IMR-90 (cell line): ENCODE results near the gene GALNT7. TPM values are rescaled to one million over a fixed set of nuclear protein-coding genes. Genes with fewer than 3 reads are reported as not detected.

Source experiments
- ATAC-seq: fragments of 200-7000 bp; cut with Tn5 transposase; 2 replicates; pipeline ENCODE4 v1.9.1; 2020; ENCODE audit warnings: low read depth, mild to moderate bottlenecking, moderate library complexity
- BruUV-seq: library from RNA; stranded (reverse); fragments of 400-500 nt; replicated peaks from 2 replicates; lab custom pipeline; 2021; lab: Mats Ljungman, UMichigan
- CTCF ChIA-PET: fragments of 300-600 bp; formaldehyde crosslinking; extraction: SDS; loops from one replicate; lab custom pipeline; 2021; ENCODE audit warnings: antibody characterized with exemption; lab: Yijun Ruan, JAX
- POLR2A ChIA-PET: fragments of 300-600 bp; sonication (Branson Sonifier 250); formaldehyde crosslinking; loops from one replicate; lab custom pipeline; 2022; ENCODE audit warnings: antibody characterized with exemption; ENCODE audit not compliant: unreplicated experiment; lab: Charles Lee
- DNase-seq: peaks from one replicate; pipeline ENCODE4 v3.0.0; 2013
- H2AFZ ChIP-seq: replicated peaks from 2 replicates; pipeline ENCODE3; 2013; ENCODE audit warnings: low read length, mild to moderate bottlenecking; ENCODE audit not compliant: poor library complexity
- H2AK5ac ChIP-seq: 2 replicates; pipeline ENCODE4 v1.6.1; 2013; ENCODE audit warnings: low read depth, low read length, inconsistent platforms
- H2AK9ac ChIP-seq: replicated peaks from 2 replicates; pipeline ENCODE3; 2013; ENCODE audit warnings: mild to moderate bottlenecking, low read depth, low read length, moderate library complexity; ENCODE audit not compliant: poor library complexity
- H2BK120ac ChIP-seq: 2 replicates; pipeline ENCODE4 v1.6.1; 2013; ENCODE audit warnings: low read depth, low read length, inconsistent platforms
- H2BK15ac ChIP-seq: 3 replicates; pipeline ENCODE4 v1.6.1; 2013; ENCODE audit warnings: low read depth, low read length, inconsistent platforms
- H2BK20ac ChIP-seq: 2 replicates; pipeline ENCODE4 v1.6.1; 2013; ENCODE audit warnings: low read depth, mild to moderate bottlenecking, inconsistent platforms, low read length, moderate library complexity
- H2BK5ac ChIP-seq: 2 replicates; pipeline ENCODE4 v1.6.1; 2013; ENCODE audit warnings: mild to moderate bottlenecking, low read depth, low read length, inconsistent platforms; ENCODE audit not compliant: poor library complexity, severe bottlenecking
- H3K14ac ChIP-seq: replicated peaks from 2 replicates; pipeline ENCODE4 v1.6.1; 2013; ENCODE audit warnings: low read depth, low read length, inconsistent platforms
- H3K18ac ChIP-seq: 2 replicates; pipeline ENCODE4 v1.6.1; 2013; ENCODE audit warnings: low read depth, low read length, control low read depth
- H3K23ac ChIP-seq: 2 replicates; pipeline ENCODE4 v1.6.1; 2013; ENCODE audit warnings: low read depth, low read length, inconsistent platforms
- H3K27ac ChIP-seq: 2 replicates; pipeline ENCODE4 v1.5.1; 2013; ENCODE audit warnings: mild to moderate bottlenecking, control low read depth, low read length; ENCODE audit not compliant: insufficient read depth
- H3K27me3 ChIP-seq: 2 replicates; pipeline ENCODE4 v1.6.1; 2013; ENCODE audit warnings: low read length; ENCODE audit not compliant: control insufficient read depth, insufficient read depth
- H3K36me3 ChIP-seq: 2 replicates; pipeline ENCODE4 v1.6.1; 2013; ENCODE audit warnings: low read length, mixed read lengths; ENCODE audit not compliant: control insufficient read depth, insufficient read depth
- H3K4ac ChIP-seq: 2 replicates; pipeline ENCODE4 v1.6.1; 2013; ENCODE audit warnings: low read depth, low read length, inconsistent platforms
- H3K4me1 ChIP-seq: 2 replicates; pipeline ENCODE4 v1.6.1; 2013; ENCODE audit warnings: low read length, mixed read lengths; ENCODE audit not compliant: control insufficient read depth, insufficient read depth
- H3K4me2 ChIP-seq: 2 replicates; pipeline ENCODE4 v1.6.1; 2013; ENCODE audit warnings: low read depth, mild to moderate bottlenecking, control low read depth, low read length, moderate library complexity
- H3K4me3 ChIP-seq: 2 replicates; pipeline ENCODE4 v1.5.1; 2013; ENCODE audit warnings: low read depth, mild to moderate bottlenecking, control low read depth, low read length, moderate library complexity; ENCODE audit not compliant: insufficient read depth
- H3K56ac ChIP-seq: 2 replicates; pipeline ENCODE4 v1.6.1; 2013; ENCODE audit warnings: low read length, inconsistent platforms; ENCODE audit not compliant: insufficient read depth; ENCODE audit errors: extremely low read depth
- H3K79me1 ChIP-seq, 2 experiments: 2 replicates each; pipeline ENCODE4 v1.6.1; 2013; ENCODE audit warnings: low read length in 2 of 2, inconsistent platforms in 1 of 2, low read depth in 1 of 2
- H3K9ac ChIP-seq: 2 replicates; pipeline ENCODE4 v1.6.1; 2013; ENCODE audit warnings: low read depth, low read length, control low read depth
- H3K9me1 ChIP-seq: 2 replicates; pipeline ENCODE4 v1.6.1; 2013; ENCODE audit warnings: low read length, inconsistent platforms; ENCODE audit not compliant: insufficient read depth
- H3K9me3 ChIP-seq: 2 replicates; pipeline ENCODE4 v1.6.1; 2013; ENCODE audit warnings: low read length; ENCODE audit not compliant: control insufficient read depth, insufficient read depth
- H4K20me1 ChIP-seq: 2 replicates; pipeline ENCODE4 v1.6.1; 2013; ENCODE audit warnings: low read length, inconsistent platforms; ENCODE audit not compliant: insufficient read depth
- H4K5ac ChIP-seq: 2 replicates; pipeline ENCODE4 v1.6.1; 2013; ENCODE audit warnings: mild to moderate bottlenecking, low read depth, low read length, control low read depth
- H4K8ac ChIP-seq, 2 experiments: 2 replicates each; pipeline ENCODE4 v1.6.1; 2013; ENCODE audit warnings: low read depth in 2 of 2, low read length in 2 of 2, control low read depth in 1 of 2, inconsistent platforms in 1 of 2
- H4K91ac ChIP-seq: 2 replicates; pipeline ENCODE4 v1.6.1; 2013; ENCODE audit warnings: low read depth, low read length, inconsistent platforms; ENCODE audit not compliant: insufficient read depth
- BHLHE40 ChIP-seq: fragments of 150-350 bp; IDR thresholded peaks from 2 replicates; pipeline ENCODE4 v1.6.1; 2016; ENCODE audit warnings: mild to moderate bottlenecking, low read depth, low read length
- CEBPB ChIP-seq: IDR thresholded peaks from 2 replicates; pipeline ENCODE4 v1.6.1; 2012; ENCODE audit warnings: low read depth, low read length, improper control_type of control experiment
- FOS ChIP-seq: fragments of 150-350 bp; IDR thresholded peaks from 2 replicates; pipeline ENCODE4 v1.6.1; 2016; ENCODE audit warnings: low read depth, low read length
- MAFK ChIP-seq: IDR thresholded peaks from 2 replicates; pipeline ENCODE4 v1.6.1; 2012; ENCODE audit warnings: low read depth, low read length, improper control_type of control experiment
- MAZ ChIP-seq: IDR thresholded peaks from 2 replicates; pipeline ENCODE4 v1.6.1; 2012; ENCODE audit warnings: low read depth, mild to moderate bottlenecking, low read length, improper control_type of control experiment, moderate library complexity, borderline replicate concordance
- MXI1 ChIP-seq: IDR thresholded peaks from 2 replicates; pipeline ENCODE4 v1.6.1; 2012; ENCODE audit warnings: low read depth, mild to moderate bottlenecking, low read length, moderate library complexity, borderline replicate concordance
- NFE2L2 ChIP-seq: fragments of 150-350 bp; IDR thresholded peaks from 2 replicates; pipeline ENCODE4 v1.6.1; 2016; ENCODE audit warnings: low read depth, mild to moderate bottlenecking, low read length
- RAD21 ChIP-seq: IDR thresholded peaks from 2 replicates; pipeline ENCODE4 v1.6.1; 2012; ENCODE audit warnings: low read length, improper control_type of control experiment
- RCOR1 ChIP-seq: IDR thresholded peaks from 2 replicates; pipeline ENCODE4 v1.6.1; 2012; ENCODE audit warnings: mild to moderate bottlenecking, low read length, improper control_type of control experiment; ENCODE audit not compliant: insufficient replicate concordance
- RFX5 ChIP-seq: IDR thresholded peaks from 2 replicates; pipeline ENCODE4 v1.8.0; 2012; ENCODE audit warnings: low read depth, mild to moderate bottlenecking, low read length, moderate library complexity
- SMC3 ChIP-seq: fragments of 150-350 bp; IDR thresholded peaks from 2 replicates; pipeline ENCODE4 v1.6.1; 2016; ENCODE audit warnings: low read depth, mild to moderate bottlenecking, antibody characterized with exemption, low read length, moderate library complexity
- USF2 ChIP-seq: fragments of 150-350 bp; IDR thresholded peaks from 2 replicates; pipeline ENCODE4 v1.6.1; 2017; ENCODE audit warnings: mild to moderate bottlenecking, antibody characterized with exemption, low read length, low read depth
- WGBS, 2 experiments: methylation state at CpG; one replicate each; pipeline versions ENCODE4 v1.1.5 to v1.1.7; 2013; ENCODE audit warnings: missing lambda C conversion rate in 2 of 2; ENCODE audit not compliant: insufficient read length in 1 of 2; ENCODE audit errors: extremely low coverage in 2 of 2; 5-methylcytosine and 5-hydroxymethylcytosine counted together
- dilution Hi-C: fragments of 300-500 bp; cut with HindIII; formaldehyde crosslinking; loops from one replicate; pipeline ENCODE4 v1.14.3; 2018; ENCODE audit warnings: low sequenced_read_pairs; ENCODE audit not compliant: unreplicated experiment
- in situ Hi-C: fragments of 300-500 bp; cut with MboI; formaldehyde crosslinking; loops from 3 replicates; pipeline ENCODE4 v1.14.3; 2019; ENCODE audit warnings: low sequenced_read_pairs, inconsistent platforms, mixed read lengths
- intact Hi-C: fragments of 100-400 bp; cut with micrococcal nuclease; formaldehyde crosslinking; loops from 2 replicates; pipeline ENCODE4 v1.10.0; 2022
- polyA plus RNA-seq, 3 experiments: library from polyadenylated mRNA; depleted of rRNA; stranded (reverse); fragments of >200 nt; gene quantifications; 2 replicates each; pipeline ENCODE4 v1.2.3, GENCODE V29; 2012; ENCODE audit warnings: low replicate concordance in 1 of 3
- total RNA-seq: library from RNA; depleted of rRNA; stranded (reverse); fragments of >200 nt; gene quantifications from 2 replicates; pipeline ENCODE4 v1.2.3, GENCODE V29; 2012

Gene GALNT7
- total and polyA plus RNA-seq, 2 of the 4 experiments (the other 2 are of a cell fraction) = 19.1 to 31.2 TPM

- H3K27ac ChIP-seq = no peak overlapping the region
- ATAC-seq (no peak), DNase-seq (no peak)
- H2BK15ac ChIP-seq = no peak overlapping the region
- H2BK120ac ChIP-seq = no peak overlapping the region
- no peaks in the 10 kb centered on the region for H3K9me3 ChIP-seq
- H3K18ac ChIP-seq = no peak overlapping the region
- H2BK20ac ChIP-seq = no peak overlapping the region
- no peaks in the 10 kb centered on the region for H3K79me1 ChIP-seq
- no peak overlapping the region for H3K23ac ChIP-seq
- no peak overlapping the region for H3K9ac ChIP-seq
- no peak overlapping the region for H3K14ac ChIP-seq
- no peak overlapping the region for H4K91ac ChIP-seq
- TF ChIP-seq RFX5 (no peak), FOS (no peak), RCOR1 (no peak), MAZ (no peak), RAD21 (no peak), MXI1 (no peak), MAFK (no peak), USF2 (no peak), CEBPB (no peak), NFE2L2 (no peak), SMC3 (no peak), BHLHE40 (no peak)
- no peak overlapping the region for H3K4me3 ChIP-seq
- no peaks in the 10 kb centered on the region for H4K20me1 ChIP-seq
- no peaks in the 10 kb centered on the region for H3K36me3 ChIP-seq
- ChIA-PET CTCF (interaction anchor here (0.8 kb wide), 1 partner anchor 9 kb away, joined by 3 read pairs; no protein-coding TSS in a partner anchor), POLR2A (no interaction called here)
- no peak overlapping the region for H4K5ac ChIP-seq
- no peak overlapping the region for H3K4ac ChIP-seq
- no TSS peak for BruUV-seq
- no peaks in the 10 kb centered on the region for H3K4me1 ChIP-seq
- intact Hi-C loops = no loop called here
- no CpG with 5 or more reads among the region's 6 CpGs for whole genome bisulfite sequencing, 2 experiments
- H4K8ac ChIP-seq = no peak overlapping the region
- H2AFZ ChIP-seq = no peak overlapping the region
- no peak overlapping the region for H3K4me2 ChIP-seq
- H2BK5ac ChIP-seq = no peak overlapping the region
- no peak overlapping the region for H3K56ac ChIP-seq
- H2AK5ac ChIP-seq = no peak overlapping the region
- in situ Hi-C loops = no loop called here
- peaks cover 1% of the 10 kb centered on the region; the same call in 1 of the 2 replicates for H3K27me3 ChIP-seq
- H2AK9ac ChIP-seq = no peak overlapping the region
- dilution Hi-C loops = no loop called here
- no peaks in the 10 kb centered on the region for H3K9me1 ChIP-seq
Observed at GRCh38 chr4:173128199-173128890, 40.3 kb upstream of the GALNT7 start.
